ENCODE measurements around the gene SGO2. TPM values are rescaled to one million over a fixed set of nuclear protein-coding genes. Genes with fewer than 3 reads are reported as not detected.

The SGO2 gene
- total RNA-seq, 1 experiment from 2014 or later = 25.4 TPM

DNA sequence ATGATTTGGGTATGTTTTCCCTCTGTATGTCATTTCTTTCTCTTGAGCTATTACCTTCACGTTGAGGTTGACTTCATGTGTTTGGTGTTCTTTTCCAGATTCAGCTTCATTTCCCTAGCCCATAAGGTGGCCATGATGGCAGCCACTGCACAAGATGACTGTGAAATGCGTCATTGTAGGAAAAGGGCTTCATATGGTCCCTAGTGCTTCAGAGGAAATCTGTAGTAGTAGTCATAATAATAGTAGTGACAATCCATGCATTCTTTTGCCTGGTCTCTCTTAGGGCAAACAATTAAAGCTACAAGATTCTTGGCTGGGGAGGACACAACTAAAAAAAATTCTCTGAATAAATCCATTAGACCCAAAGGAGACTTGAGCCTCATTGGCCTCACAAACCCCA is 88.2 kb downstream of the SGO2 start:
- TF ChIP-seq, protein P1, sequence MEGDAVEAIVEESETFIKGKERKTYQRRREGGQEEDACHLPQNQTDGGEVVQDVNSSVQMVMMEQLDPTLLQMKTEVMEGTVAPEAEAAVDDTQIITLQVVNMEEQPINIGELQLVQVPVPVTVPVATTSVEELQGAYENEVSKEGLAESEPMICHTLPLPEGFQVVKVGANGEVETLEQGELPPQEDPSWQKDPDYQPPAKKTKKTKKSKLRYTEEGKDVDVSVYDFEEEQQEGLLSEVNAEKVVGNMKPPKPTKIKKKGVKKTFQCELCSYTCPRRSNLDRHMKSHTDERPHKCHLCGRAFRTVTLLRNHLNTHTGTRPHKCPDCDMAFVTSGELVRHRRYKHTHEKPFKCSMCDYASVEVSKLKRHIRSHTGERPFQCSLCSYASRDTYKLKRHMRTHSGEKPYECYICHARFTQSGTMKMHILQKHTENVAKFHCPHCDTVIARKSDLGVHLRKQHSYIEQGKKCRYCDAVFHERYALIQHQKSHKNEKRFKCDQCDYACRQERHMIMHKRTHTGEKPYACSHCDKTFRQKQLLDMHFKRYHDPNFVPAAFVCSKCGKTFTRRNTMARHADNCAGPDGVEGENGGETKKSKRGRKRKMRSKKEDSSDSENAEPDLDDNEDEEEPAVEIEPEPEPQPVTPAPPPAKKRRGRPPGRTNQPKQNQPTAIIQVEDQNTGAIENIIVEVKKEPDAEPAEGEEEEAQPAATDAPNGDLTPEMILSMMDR (IDR thresholded peaks at IDR 0.05 in 2 of 3, conservative IDR thresholded peaks at IDR 0.05 in 1 of 3; ENCODE audit: borderline replicate concordance in 1 of 3, insufficient read depth in 1 of 3, low read depth in 2 of 3, low read length in 2 of 3) = no peak
- TF ChIP-seq EZH2 (IDR thresholded peaks at IDR 0.05) = no peak
- TF ChIP-seq, protein P2, sequence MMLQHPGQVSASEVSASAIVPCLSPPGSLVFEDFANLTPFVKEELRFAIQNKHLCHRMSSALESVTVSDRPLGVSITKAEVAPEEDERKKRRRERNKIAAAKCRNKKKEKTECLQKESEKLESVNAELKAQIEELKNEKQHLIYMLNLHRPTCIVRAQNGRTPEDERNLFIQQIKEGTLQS (IDR thresholded peaks at IDR 0.05) = no peak
- TF ChIP-seq JUND (IDR thresholded peaks at IDR 0.05) = no peak
- TF ChIP-seq TCF7L2 (IDR thresholded peaks at IDR 0.05; ENCODE audit: borderline replicate concordance, extremely low read depth, insufficient read depth, insufficient read length) = no peak
- TF ChIP-seq, protein P3, sequence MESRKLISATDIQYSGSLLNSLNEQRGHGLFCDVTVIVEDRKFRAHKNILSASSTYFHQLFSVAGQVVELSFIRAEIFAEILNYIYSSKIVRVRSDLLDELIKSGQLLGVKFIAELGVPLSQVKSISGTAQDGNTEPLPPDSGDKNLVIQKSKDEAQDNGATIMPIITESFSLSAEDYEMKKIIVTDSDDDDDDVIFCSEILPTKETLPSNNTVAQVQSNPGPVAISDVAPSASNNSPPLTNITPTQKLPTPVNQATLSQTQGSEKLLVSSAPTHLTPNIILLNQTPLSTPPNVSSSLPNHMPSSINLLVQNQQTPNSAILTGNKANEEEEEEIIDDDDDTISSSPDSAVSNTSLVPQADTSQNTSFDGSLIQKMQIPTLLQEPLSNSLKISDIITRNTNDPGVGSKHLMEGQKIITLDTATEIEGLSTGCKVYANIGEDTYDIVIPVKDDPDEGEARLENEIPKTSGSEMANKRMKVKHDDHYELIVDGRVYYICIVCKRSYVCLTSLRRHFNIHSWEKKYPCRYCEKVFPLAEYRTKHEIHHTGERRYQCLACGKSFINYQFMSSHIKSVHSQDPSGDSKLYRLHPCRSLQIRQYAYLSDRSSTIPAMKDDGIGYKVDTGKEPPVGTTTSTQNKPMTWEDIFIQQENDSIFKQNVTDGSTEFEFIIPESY (IDR thresholded peaks at IDR 0.05; ENCODE audit: extremely low read depth, insufficient replicate concordance, low read length) = no peak
- TF ChIP-seq FOSL1 (IDR thresholded peaks at IDR 0.05; ENCODE audit: low read depth) = no peak
- TF ChIP-seq, protein P4, sequence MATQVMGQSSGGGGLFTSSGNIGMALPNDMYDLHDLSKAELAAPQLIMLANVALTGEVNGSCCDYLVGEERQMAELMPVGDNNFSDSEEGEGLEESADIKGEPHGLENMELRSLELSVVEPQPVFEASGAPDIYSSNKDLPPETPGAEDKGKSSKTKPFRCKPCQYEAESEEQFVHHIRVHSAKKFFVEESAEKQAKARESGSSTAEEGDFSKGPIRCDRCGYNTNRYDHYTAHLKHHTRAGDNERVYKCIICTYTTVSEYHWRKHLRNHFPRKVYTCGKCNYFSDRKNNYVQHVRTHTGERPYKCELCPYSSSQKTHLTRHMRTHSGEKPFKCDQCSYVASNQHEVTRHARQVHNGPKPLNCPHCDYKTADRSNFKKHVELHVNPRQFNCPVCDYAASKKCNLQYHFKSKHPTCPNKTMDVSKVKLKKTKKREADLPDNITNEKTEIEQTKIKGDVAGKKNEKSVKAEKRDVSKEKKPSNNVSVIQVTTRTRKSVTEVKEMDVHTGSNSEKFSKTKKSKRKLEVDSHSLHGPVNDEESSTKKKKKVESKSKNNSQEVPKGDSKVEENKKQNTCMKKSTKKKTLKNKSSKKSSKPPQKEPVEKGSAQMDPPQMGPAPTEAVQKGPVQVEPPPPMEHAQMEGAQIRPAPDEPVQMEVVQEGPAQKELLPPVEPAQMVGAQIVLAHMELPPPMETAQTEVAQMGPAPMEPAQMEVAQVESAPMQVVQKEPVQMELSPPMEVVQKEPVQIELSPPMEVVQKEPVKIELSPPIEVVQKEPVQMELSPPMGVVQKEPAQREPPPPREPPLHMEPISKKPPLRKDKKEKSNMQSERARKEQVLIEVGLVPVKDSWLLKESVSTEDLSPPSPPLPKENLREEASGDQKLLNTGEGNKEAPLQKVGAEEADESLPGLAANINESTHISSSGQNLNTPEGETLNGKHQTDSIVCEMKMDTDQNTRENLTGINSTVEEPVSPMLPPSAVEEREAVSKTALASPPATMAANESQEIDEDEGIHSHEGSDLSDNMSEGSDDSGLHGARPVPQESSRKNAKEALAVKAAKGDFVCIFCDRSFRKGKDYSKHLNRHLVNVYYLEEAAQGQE (IDR thresholded peaks at IDR 0.05; ENCODE audit: low read depth) = no peak
- TF ChIP-seq ZFX (IDR thresholded peaks at IDR 0.05) = no peak
- TF ChIP-seq, protein P5, sequence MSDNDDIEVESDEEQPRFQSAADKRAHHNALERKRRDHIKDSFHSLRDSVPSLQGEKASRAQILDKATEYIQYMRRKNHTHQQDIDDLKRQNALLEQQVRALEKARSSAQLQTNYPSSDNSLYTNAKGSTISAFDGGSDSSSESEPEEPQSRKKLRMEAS (IDR thresholded peaks at IDR 0.05) = no peak
- TF ChIP-seq EZH2phosphoT487 (IDR thresholded peaks at IDR 0.05; ENCODE audit: borderline replicate concordance) = no peak
- no peak for TF ChIP-seq POLR2AphosphoS5 (IDR thresholded peaks at IDR 0.05; ENCODE audit: low read depth, low read length)
- no peak for TF ChIP-seq EGR1 (IDR thresholded peaks at IDR 0.05; ENCODE audit: low read depth)
- TF ChIP-seq CBX3 (IDR thresholded peaks at IDR 0.05; ENCODE audit: low read depth) = no peak
- TF ChIP-seq POLR2A (IDR thresholded peaks at IDR 0.05; ENCODE audit: borderline replicate concordance, extremely low read depth, insufficient read depth, insufficient read length) = no peak
- TF ChIP-seq YY1 (IDR thresholded peaks at IDR 0.05; ENCODE audit: extremely low read depth, insufficient replicate concordance, low read depth, low read length) = no peak
- TF ChIP-seq SP1 (IDR thresholded peaks at IDR 0.05; ENCODE audit: low read depth) = no peak
- no peak for TF ChIP-seq SIN3A (IDR thresholded peaks at IDR 0.05; ENCODE audit: low read depth)
- no peak for TF ChIP-seq ZNF274 (IDR thresholded peaks at IDR 0.05; ENCODE audit: low read depth, low read length)
- Histone ChIP-seq H3K4me3 (replicated peaks in 1 of 2; ENCODE audit: low read depth in 1 of 2, low read length in 2 of 2) (no peak overlapping the region), H3K27me3 (ENCODE audit: insufficient read depth, low read length) (no peaks in the 10 kb centered on the region), H3K9me2 (ENCODE audit: insufficient read depth) (no peaks in the 10 kb centered on the region), H3K9me3 (ENCODE audit: control insufficient read depth in 1 of 2, insufficient read depth in 1 of 2, low read depth in 1 of 2, low read length in 2 of 2) (no peaks in the 10 kb centered on the region), H3K79me2 (ENCODE audit: insufficient read depth, low read length) (no peaks in the 10 kb centered on the region), H2AFZ (ENCODE audit: low read depth, low read length, poor library complexity, severe bottlenecking) (no peak overlapping the region), H3K9ac (ENCODE audit: low read length) (no peak overlapping the region), H3K4me1 (ENCODE audit: control insufficient read depth in 1 of 2, insufficient read depth in 2 of 2, low read length in 2 of 2) (peaks cover 0 to 13% of the 10 kb centered on the region in 2 experiments; a peak in 3 of 4 replicates), H3K4me2 (ENCODE audit: low read length) (no peak overlapping the region), H4K20me1 (ENCODE audit: insufficient read depth) (no peaks in the 10 kb centered on the region), H3K27ac (ENCODE audit: low read depth, low read length) (no peak overlapping the region), H3K36me3 (ENCODE audit: control insufficient read depth in 1 of 2, insufficient read depth in 2 of 2, low read length in 2 of 2) (no peaks in the 10 kb centered on the region)
- intact Hi-C loops (cut with micrococcal nuclease) = no loop called here
- no peak for ATAC-seq
- no peak for DNase-seq (ENCODE audit: low read depth, low spot score)
- ChIA-PET RAD21 (ENCODE audit: low non-redundant PET in 1 of 2, low total read pairs in 2 of 2, uncharacterized antibody in 2 of 2, unreplicated experiment in 2 of 2) (no interaction called here), POLR2A (no interaction called here), CTCF (no interaction called here)
- no TSS peak for BruUV-seq (replicated peaks)
